H7 (cell line): ENCODE measurements around the gene PRR9. TPM values are rescaled to one million over a fixed set of nuclear protein-coding genes. Genes with fewer than 3 reads are reported as not detected.
A peak's percentile ranks its signal among the peaks of the same experiment; 100 is the strongest.
"Not testable (repeated sequence)": the region's sequence is repeated elsewhere in the genome, so short reads cannot be mapped to it uniquely, and the experiment has no call there.

Source experiments
- DNase-seq: peaks from one replicate; pipeline ENCODE4 v3.0.0; 2012
- H3K27me3 ChIP-seq: 2 replicates; pipeline ENCODE4 v1.6.0; 2011; ENCODE audit warnings: mild to moderate bottlenecking, low read length; ENCODE audit not compliant: control insufficient read depth, insufficient read depth
- H3K36me3 ChIP-seq: replicated peaks from 2 replicates; pipeline ENCODE4 v1.5.1; 2011; ENCODE audit warnings: low read length; ENCODE audit not compliant: control insufficient read depth, insufficient read depth
- H3K4me3 ChIP-seq: 2 replicates; pipeline ENCODE4 v1.5.1; 2011; ENCODE audit warnings: low read depth, mild to moderate bottlenecking, control low read depth, low read length, moderate library complexity; ENCODE audit not compliant: insufficient read depth
- total RNA-seq: library from RNA; depleted of rRNA; stranded (reverse); fragments of >200 nt; shearing (Covaris generic); gene quantifications from 2 replicates; pipeline ENCODE4 v1.2.3, GENCODE V29; 2014; rRNA removed

Gene PRR9, protein sequence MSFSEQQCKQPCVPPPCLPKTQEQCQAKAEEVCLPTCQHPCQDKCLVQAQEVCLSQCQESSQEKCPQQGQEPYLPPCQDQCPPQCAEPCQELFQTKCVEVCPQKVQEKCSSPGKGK
- total RNA-seq, result not detected in 2 replicates

DNA sequence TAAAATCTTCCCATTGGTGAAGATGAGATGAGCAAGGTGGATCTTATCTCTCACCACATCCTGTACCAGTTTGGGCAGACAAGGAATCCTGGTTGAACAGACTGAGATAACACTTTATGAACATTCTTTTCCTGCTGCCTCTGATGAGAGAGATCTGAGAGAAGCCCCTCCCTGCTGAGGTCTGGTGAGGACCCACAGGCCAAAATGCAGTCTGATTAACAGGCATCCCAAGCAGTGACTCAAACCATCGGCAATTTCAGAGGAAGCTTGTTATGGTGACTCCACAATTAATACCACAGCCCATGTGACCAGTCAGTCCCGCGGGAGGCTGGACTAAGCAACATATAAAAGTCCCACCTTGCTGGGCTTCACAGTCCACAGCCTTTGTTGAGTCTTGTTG, at the start of gene PRR9:
Gene PRR9 (plus strand): TSS at position 373 of the 400 bp plus-strand sequence. CDS start 561 bp downstream, outside the sequence.
- Histone ChIP-seq H3K27me3 (no peaks in the 10 kb centered on the region), H3K4me3 (no peak within 1 kb of the TSS)
- no peak for DNase-seq

DNA sequence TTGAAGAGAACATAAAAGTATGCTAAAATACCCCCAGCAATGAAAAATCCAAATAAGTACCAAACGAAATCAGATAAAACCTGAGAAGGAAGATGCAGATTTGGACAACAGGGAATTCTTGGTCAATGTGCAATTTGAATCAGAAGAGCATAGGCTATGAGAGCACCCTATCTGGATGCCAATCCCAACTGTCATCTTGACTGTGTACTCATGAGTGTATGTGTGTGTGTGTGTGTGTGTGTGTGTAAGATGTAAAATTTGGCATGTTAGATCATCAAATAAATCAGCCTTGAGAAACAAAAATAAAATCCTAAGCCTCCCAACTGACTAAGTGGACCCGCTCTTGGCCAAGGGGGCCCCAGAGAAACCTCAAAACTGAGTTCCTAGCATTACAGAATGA, 48.7 kb upstream of the PRR9 start:
- Histone ChIP-seq H3K36me3 (no peaks in the 10 kb centered on the region), H3K4me3 (no peak overlapping the region), H3K27me3 (no peaks in the 10 kb centered on the region)
- no peak for DNase-seq

More for the DNA sequence above, at the start of gene PRR9:
- H3K36me3 ChIP-seq, result no peaks in the 10 kb centered on the region

DNA sequence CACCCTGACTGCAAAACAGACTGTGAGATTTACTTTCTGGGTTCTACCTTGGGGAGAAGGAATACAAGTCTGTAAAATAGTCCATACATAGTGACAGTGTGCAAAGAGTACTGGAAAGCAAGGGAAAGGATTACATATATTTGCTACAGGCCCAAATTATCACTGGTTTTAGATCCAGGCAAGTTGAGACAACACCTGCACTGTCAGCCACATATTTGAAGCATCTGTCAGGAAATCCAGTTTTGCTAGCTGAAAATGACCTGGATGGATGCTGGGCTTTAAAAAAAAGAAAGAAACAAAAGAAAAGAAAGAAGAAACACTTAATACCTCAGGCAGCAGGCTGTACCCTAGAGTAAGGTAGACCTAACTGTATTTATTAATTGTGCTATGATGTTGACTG, 42.8 kb upstream of the PRR9 start:
- no peak for DNase-seq
- H3K36me3 ChIP-seq, result no peaks in the 10 kb centered on the region
- no peaks in the 10 kb centered on the region for H3K27me3 ChIP-seq
- H3K4me3 ChIP-seq, result no peak overlapping the region

DNA sequence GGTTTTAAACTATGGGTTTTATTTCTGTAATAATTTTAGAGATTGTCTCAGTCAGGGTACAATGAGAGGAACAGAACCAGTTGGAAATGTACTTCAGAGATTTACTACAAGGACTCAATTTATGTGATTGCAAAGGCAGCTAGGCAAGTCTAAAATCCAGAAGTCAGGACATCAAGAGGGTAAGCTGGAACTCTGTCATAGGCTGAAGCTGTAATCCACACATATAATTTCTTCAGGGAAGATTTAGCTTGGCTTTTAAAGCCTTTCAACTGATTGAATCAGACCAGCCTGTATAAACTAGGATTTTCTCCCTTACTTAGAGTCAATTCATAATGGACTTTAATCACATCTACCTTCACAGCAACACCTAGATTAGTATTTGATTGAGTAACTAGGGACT, 38.5 kb upstream of the PRR9 start:
- Histone ChIP-seq H3K4me3 (no peak overlapping the region), H3K36me3 (no peaks in the 10 kb centered on the region), H3K27me3 (no peaks in the 10 kb centered on the region)
- no peak for DNase-seq

DNA sequence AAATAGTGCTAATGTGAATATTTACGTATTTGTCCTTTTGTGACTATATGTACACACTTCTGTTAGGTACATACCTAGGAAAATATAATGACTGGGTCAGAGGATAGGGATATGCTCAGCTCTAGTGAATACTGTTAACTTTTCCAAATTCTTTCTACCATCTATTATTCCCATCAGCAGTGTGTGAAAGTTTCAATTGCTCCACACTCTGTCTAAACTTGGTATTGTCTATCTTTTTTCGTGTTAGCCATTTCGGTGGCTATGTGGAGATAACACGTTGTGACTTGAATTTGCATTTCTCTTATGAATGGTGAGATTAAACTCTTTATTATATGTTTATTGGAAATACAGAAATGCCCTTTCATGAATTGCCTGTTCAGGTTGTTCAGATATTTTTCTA, 36.8 kb upstream of the PRR9 start:
- no peak for DNase-seq
- Histone ChIP-seq H3K4me3 (no peak overlapping the region), H3K27me3 (no peaks in the 10 kb centered on the region), H3K36me3 (no peaks in the 10 kb centered on the region)

DNA sequence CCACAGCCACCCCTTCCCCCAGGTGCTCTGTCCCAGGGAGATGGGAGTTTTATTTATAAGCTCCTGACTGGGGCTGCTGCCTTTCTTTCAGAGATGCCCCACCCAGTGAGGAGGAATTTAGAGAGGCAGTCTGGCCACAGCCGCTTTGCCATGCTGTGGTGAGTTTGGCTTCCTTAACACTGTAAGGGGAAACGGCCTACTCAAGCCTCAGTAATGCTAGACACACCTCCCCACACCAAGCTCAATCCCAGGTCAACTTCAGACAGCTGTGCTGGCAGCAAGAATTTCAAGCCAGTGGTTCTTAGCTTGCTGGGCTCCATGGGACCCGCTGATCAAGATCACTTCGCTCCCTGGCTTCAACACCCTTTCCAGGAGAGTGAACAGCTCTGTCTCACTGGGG, 29.1 kb upstream of the PRR9 start:
- H3K4me3 ChIP-seq, H3K27me3 ChIP-seq, H3K36me3 ChIP-seq, DNase-seq: not testable (repeated sequence)

DNA sequence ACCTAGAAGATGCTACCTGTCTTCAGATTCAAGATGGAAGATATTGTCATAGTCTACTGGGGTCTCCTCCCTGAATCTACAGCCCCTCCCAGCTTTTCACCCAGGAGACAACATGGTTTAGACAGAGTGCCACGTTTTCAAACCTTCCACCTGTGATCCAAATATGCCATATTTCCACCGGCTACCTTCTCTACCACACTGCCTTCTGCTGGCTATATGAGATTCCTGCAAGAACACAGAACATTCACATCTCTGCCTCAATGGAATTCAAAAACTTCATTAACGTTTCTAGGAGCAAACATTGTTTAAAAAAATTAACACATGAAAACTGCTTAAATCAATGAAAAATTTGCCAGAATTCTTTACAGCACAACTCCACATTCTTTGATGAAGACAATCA, 27.0 kb upstream of the PRR9 start:
- no peak for DNase-seq
- no peaks in the 10 kb centered on the region for H3K27me3 ChIP-seq
- H3K36me3 ChIP-seq, result no peaks in the 10 kb centered on the region
- H3K4me3 ChIP-seq, result no peak overlapping the region

DNA sequence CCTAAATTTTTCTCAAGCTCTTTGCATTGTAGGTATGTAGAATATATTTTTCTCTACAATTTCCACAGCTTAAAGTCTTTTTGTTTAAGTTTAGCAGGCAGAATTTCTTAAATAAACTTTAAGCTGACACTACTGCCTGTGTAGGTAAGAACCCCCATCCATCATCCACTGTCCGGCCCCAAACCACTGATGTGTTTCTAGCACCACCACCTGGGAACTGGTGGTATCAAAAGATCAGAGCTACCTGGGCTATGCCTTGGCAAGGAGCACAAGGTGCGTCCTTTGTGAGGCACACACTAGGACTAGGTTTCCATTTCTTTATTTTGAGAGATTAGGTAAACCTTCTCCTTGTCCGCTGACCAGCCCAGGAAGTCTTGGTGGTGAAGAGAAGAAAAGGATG, 24.7 kb upstream of the PRR9 start:
- Histone ChIP-seq H3K27me3 (no peaks in the 10 kb centered on the region), H3K4me3 (no peak overlapping the region), H3K36me3 (no peaks in the 10 kb centered on the region)
- DNase-seq, result peak; percentile 68

DNA sequence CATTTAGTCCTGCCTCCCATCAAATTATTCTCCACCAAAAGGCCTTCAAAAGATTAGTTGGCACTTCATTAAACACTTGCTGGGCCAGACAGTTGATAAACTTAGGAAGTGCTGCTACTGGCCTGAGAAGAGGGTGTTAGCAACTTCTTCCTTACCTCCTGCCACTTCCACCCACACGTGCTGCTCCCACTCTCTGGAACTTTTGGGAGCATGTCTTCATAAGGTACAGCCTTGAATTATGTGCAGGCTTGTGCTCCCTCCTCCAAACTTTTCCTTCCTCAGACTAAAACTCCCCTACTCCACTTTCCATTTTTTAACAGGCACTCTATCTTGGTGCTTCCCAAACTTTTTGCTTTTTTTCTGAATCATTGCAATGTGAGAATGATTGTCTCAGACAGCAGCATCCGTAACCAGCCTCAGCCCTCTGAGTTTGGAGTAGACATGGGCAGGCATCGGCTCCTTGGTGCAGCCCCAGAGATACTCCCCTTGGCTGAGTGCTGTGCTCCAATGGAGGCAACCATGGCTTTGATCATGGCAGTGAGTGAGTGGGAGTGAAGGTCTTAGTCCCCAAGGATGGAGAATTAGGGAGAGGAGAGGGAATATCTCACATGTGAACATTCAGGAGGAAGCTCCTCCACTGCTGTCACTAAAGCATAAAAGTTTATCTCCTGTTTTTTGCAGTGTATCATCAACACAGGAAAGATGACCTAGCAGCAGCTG, 22.9 kb upstream of the PRR9 start:
- H3K4me3 ChIP-seq, result no peak overlapping the region
- H3K36me3 ChIP-seq, result no peaks in the 10 kb centered on the region
- no peaks in the 10 kb centered on the region for H3K27me3 ChIP-seq
- DNase-seq, result no peak

DNA sequence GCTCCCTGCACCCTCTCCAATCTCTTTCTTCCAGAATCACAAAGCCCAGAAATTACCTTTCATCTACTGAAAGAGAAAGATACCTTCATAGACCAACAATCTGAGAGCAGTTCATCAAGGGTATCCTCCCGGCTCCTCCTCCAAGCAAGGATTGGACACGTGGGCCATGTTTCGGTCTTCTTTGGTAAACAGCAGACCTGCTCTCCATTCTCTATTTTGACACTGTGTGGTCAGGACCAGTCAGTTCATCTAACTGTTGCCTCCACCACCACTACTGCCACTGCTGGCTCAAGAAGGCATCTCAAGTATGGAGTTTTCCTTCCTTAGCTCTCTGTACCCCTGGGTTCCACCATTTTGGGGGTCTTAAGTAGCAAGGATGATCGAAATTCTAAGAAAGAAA, 22.2 kb upstream of the PRR9 start:
- no peak for DNase-seq
- H3K27me3 ChIP-seq, result no peaks in the 10 kb centered on the region
- H3K4me3 ChIP-seq, result no peak overlapping the region
- H3K36me3 ChIP-seq, result no peaks in the 10 kb centered on the region

DNA sequence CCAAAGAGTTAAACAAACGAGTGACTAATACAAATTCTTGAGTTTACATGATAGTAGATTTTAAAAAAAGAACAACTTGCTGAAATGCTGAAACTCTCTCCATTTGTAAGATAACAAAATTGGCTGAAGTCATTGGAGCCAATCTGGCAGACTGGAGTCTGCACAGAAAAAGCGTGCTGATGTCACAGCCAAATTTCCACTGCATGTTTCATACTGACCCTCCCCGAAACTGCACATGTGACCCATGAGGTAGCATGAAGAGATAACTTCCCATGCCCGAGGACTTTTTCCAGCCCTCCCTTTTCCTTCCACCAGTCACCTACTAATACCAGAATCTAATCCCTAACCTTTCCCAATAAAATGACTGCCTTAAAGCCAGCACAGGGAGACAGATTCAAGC, 15.4 kb upstream of the PRR9 start:
- Histone ChIP-seq H3K27me3 (no peaks in the 10 kb centered on the region), H3K36me3 (no peaks in the 10 kb centered on the region), H3K4me3 (no peak overlapping the region)
- no peak for DNase-seq

DNA sequence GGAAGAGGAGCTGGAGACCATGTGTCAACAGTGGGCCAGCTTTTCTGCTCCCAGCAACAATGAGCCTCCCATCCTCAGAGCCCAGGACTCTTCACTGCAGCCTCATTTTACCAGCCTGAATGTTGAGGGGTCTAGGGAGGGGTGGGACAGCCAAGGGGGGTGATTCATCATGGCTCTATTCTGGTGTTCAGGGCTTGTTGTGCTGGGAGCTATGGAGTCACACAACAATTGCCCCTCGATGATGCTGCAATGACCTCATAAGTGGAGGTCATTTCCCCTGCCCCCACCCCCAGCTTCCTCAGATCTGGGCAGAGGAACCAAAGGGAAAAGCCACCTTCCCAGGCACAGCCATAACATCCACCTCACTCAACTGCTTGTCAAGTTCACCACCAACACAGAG, 14.3 kb upstream of the PRR9 start, which contains the start of gene LELP1:
Gene LELP1 (plus strand): TSS at position 301 of the 400 bp plus-strand sequence. CDS start 1,278 bp downstream, outside the sequence.
- H3K27me3 ChIP-seq, result no peaks in the 10 kb centered on the region
- no peaks in the 10 kb centered on the region for H3K36me3 ChIP-seq
- no peak within 1 kb of the TSS for H3K4me3 ChIP-seq

DNA sequence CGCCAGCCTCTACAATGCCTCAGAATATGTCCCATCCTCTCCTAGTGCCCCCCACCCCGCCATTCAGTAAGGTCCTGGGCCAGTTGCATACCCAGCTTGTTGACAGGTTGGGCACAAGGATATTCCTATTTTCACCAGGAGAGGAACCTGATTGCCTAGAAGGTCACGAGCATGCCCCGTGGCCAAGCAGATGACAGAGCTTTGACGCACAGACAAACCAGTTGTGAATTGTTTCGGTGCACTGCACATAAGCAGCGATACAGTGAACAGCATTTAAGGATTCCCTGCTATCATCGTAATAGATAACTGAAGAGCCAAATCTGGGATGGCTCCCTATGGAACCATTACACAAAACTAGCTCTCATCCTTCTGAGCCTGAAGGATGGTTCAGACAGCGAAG, 10.8 kb upstream of the PRR9 start:
- DNase-seq, result no peak
- Histone ChIP-seq H3K4me3 (no peak overlapping the region), H3K27me3 (no peaks in the 10 kb centered on the region), H3K36me3 (no peaks in the 10 kb centered on the region)

More for the DNA sequence above, 14.3 kb upstream of the PRR9 start, which contains the start of gene LELP1:
- no peak for DNase-seq

DNA sequence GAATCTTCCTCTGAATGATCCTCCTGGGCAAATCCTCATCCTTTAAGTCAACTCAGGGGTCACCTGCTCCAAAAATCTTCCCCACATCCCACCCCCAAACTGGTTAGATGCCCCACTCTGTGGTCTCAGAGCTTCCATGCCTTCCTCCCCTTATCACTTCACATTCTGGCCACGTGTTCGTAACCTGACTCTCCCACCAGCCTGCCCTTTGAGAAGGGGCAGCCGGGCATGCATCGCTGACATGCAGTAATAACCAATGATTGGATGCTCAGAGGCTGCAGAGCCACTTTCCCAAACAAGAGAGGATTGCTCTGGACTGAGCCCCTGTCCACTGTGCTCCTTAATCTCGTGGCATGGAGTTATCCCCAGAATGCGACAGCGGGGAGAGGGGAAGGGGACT, 7.2 kb upstream of the PRR9 start:
- no peaks in the 10 kb centered on the region for H3K36me3 ChIP-seq
- DNase-seq, result no peak
- no peaks in the 10 kb centered on the region for H3K27me3 ChIP-seq
- no peak overlapping the region for H3K4me3 ChIP-seq

DNA sequence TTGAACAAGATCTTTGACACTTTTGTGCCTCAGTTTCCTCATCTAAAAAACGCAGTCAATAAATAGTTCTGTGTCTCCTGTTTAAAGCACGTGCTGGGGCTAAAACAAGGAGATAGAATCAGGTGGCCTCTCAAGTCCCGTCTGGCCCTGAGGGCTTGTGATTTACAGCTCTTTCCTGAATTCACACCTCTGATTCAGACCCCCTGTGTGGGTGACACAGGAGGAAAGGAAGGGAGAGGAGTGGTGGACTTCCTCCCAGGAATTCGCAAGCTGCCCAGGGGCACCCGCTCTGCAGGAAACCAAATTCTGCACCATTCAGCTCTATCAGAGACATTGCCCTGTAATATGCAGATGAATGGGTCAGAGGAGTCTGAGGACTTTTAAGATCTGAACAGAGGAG, 5.2 kb upstream of the PRR9 start:
- no peaks in the 10 kb centered on the region for H3K27me3 ChIP-seq
- no peaks in the 10 kb centered on the region for H3K36me3 ChIP-seq
- no peak for DNase-seq
- no peak overlapping the region for H3K4me3 ChIP-seq
